WTC11 (cell line): ENCODE results near the gene M6PR. TPM values are rescaled to one million over a fixed set of nuclear protein-coding genes. Genes with fewer than 3 reads are reported as not detected.
"Not testable (repeated sequence)": the region's sequence is repeated elsewhere in the genome, so short reads cannot be mapped to it uniquely, and the experiment has no call there.

Source experiments
- ATAC-seq: fragments of 200-7000 bp; cut with Tn5 transposase; 2 replicates; pipeline ENCODE4 v1.10.0; 2021; ENCODE audit warnings: mild to moderate bottlenecking, moderate library complexity
- CTCF ChIA-PET: fragments of 300-600 bp; sonication (Branson Sonifier 250); formaldehyde crosslinking; loops from one replicate; lab custom pipeline; 2021; ENCODE audit warnings: antibody characterized with exemption; lab: Charles Lee
- POLR2A ChIA-PET: fragments of 350-600 bp; sonication (Branson Sonifier 250); formaldehyde crosslinking; loops from one replicate; lab custom pipeline; 2021; ENCODE audit warnings: antibody characterized with exemption; lab: Charles Lee
- DNase-seq: peaks from one replicate; pipeline ENCODE4 v3.0.0; 2021; ENCODE audit warnings: low spot score
- H3K27ac Mint-ChIP-seq: 2 replicates; pipeline ENCODE4 v1.8.0; 2021; ENCODE audit warnings: mixed read lengths
- H3K27me3 Mint-ChIP-seq: 2 replicates; pipeline ENCODE4 v1.8.0; 2021; ENCODE audit warnings: low read depth, mild to moderate bottlenecking, moderate library complexity, mixed read lengths
- H3K36me3 Mint-ChIP-seq: 2 replicates; pipeline ENCODE4 v1.8.0; 2021; ENCODE audit warnings: mixed read lengths
- H3K4me1 Mint-ChIP-seq: 2 replicates; pipeline ENCODE4 v1.8.0; 2022; ENCODE audit warnings: mixed read lengths
- H3K4me3 Mint-ChIP-seq: 2 replicates; pipeline ENCODE4 v1.8.0; 2021; ENCODE audit warnings: mild to moderate bottlenecking, moderate library complexity, mixed read lengths
- H3K9me3 Mint-ChIP-seq: 2 replicates; pipeline ENCODE4 v1.8.0; 2021; ENCODE audit warnings: mixed read lengths
- CBFB ChIP-seq: sonication (generic); formaldehyde crosslinking; IDR thresholded peaks from 2 replicates; pipeline ENCODE4 v1.8.1; 2022; ENCODE audit warnings: mild to moderate bottlenecking, low read depth, missing genetic modification reagents
- E2F1 ChIP-seq: sonication (generic); formaldehyde crosslinking; IDR thresholded peaks from 2 replicates; pipeline ENCODE4 v1.8.0; 2022; ENCODE audit warnings: mild to moderate bottlenecking, missing genetic modification reagents
- ETV6 ChIP-seq: sonication (generic); formaldehyde crosslinking; IDR thresholded peaks from 2 replicates; pipeline ENCODE4 v1.8.1; 2022; ENCODE audit warnings: mild to moderate bottlenecking, missing genetic modification reagents
- FOXP1 ChIP-seq: sonication (generic); formaldehyde crosslinking; IDR thresholded peaks from 2 replicates; pipeline ENCODE4 v1.8.0; 2022; ENCODE audit warnings: missing genetic modification reagents, mild to moderate bottlenecking, moderate library complexity, borderline replicate concordance
- HMGXB4 ChIP-seq: sonication (generic); formaldehyde crosslinking; IDR thresholded peaks from 2 replicates; pipeline ENCODE4 v1.8.1; 2023; ENCODE audit warnings: mild to moderate bottlenecking, moderate library complexity, missing genetic modification reagents
- IRF1 ChIP-seq: sonication (generic); formaldehyde crosslinking; IDR thresholded peaks from 2 replicates; pipeline ENCODE4 v1.8.0; 2023; ENCODE audit warnings: missing genetic modification reagents
- MAX ChIP-seq: sonication (generic); formaldehyde crosslinking; IDR thresholded peaks from 2 replicates; pipeline ENCODE4 v1.8.0; 2022; ENCODE audit warnings: mild to moderate bottlenecking, missing genetic modification reagents
- NFATC4 ChIP-seq: fragments of 250-450 bp; sonication (Bioruptor Pico); IDR thresholded peaks from 2 replicates; pipeline ENCODE4 v1.9.0; 2021; ENCODE audit warnings: mild to moderate bottlenecking
- NFYB ChIP-seq: sonication (generic); formaldehyde crosslinking; conservative IDR thresholded peaks from 2 replicates; pipeline ENCODE4 v1.8.0; 2022; ENCODE audit warnings: low read depth, missing genetic modification reagents
- NR1H2 ChIP-seq: sonication (generic); formaldehyde crosslinking; IDR thresholded peaks from 2 replicates; pipeline ENCODE4 v1.9.0; 2021; ENCODE audit warnings: mild to moderate bottlenecking, moderate library complexity, missing genetic modification reagents
- RELA ChIP-seq: sonication (generic); formaldehyde crosslinking; IDR thresholded peaks from 2 replicates; pipeline ENCODE4 v1.8.1; 2022; ENCODE audit warnings: missing genetic modification reagents, mild to moderate bottlenecking, borderline replicate concordance
- SMAD3 ChIP-seq: sonication (generic); formaldehyde crosslinking; IDR thresholded peaks from 2 replicates; pipeline ENCODE4 v1.8.0; 2022; ENCODE audit warnings: missing genetic modification reagents, mild to moderate bottlenecking, borderline replicate concordance
- SP1 ChIP-seq: sonication (generic); formaldehyde crosslinking; conservative IDR thresholded peaks from 2 replicates; pipeline ENCODE4 v1.8.1; 2022; ENCODE audit warnings: missing genetic modification reagents
- ZNF121 ChIP-seq: sonication (generic); formaldehyde crosslinking; IDR thresholded peaks from 2 replicates; pipeline ENCODE4 v1.8.0; 2023; ENCODE audit warnings: missing genetic modification reagents
- total RNA-seq: library from RNA; stranded (reverse); gene quantifications from 3 replicates; pipeline ENCODE4 v1.2.3, GENCODE V29; 2021
- TF ChIP-seq, protein P1 (sequence below): fragments of 250-450 bp; sonication (Bioruptor Pico); IDR thresholded peaks from 2 replicates; pipeline ENCODE4 v1.9.0; 2021; ENCODE audit warnings: moderate library complexity, mild to moderate bottlenecking, inconsistent platforms, borderline replicate concordance

The M6PR gene
- total RNA-seq, 1 experiment from 2014 or later = 139 TPM

- Mint-ChIP-seq H3K4me1 (peaks cover 42% of the 10 kb centered on the region), H3K4me3 (no peak overlapping the region), H3K27ac (no peak overlapping the region), H3K27me3 (no peaks in the 10 kb centered on the region), H3K36me3 (peaks cover 27% of the 10 kb centered on the region), H3K9me3 (no peaks in the 10 kb centered on the region)
- CTCF ChIA-PET = interaction anchor here (1.0 to 2.0 kb wide), 3 partner anchors 26 to 372 kb away, joined by 5 to 8 read pairs (median 6); no protein-coding TSS in a partner anchor
- ATAC-seq (no peak), DNase-seq (no peak)
- POLR2A ChIA-PET = no interaction called here
- TF ChIP-seq, protein P1, sequence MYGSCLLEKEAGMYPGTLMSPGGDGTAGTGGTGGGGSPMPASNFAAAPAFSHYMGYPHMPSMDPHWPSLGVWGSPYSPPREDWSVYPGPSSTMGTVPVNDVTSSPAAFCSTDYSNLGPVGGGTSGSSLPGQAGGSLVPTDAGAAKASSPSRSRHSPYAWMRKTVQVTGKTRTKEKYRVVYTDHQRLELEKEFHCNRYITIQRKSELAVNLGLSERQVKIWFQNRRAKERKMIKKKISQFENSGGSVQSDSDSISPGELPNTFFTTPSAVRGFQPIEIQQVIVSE (CRISPR knock-in tag) = no peak
- no peak for TF ChIP-seq NR1H2 (CRISPR knock-in tag)
- TF ChIP-seq ETV6 (CRISPR knock-in tag) = no peak
- no peak for TF ChIP-seq SP1 (CRISPR knock-in tag)
- TF ChIP-seq E2F1 (CRISPR knock-in tag) = no peak
- no peak for TF ChIP-seq RELA (CRISPR knock-in tag)
- no peak for TF ChIP-seq NFYB (CRISPR knock-in tag)
- TF ChIP-seq CBFB (CRISPR knock-in tag) = no peak
- TF ChIP-seq HMGXB4 (CRISPR knock-in tag) = no peak
- TF ChIP-seq FOXP1 (CRISPR knock-in tag) = no peak
Measured at GRCh38 chr12:8916154-8916553, 33.3 kb downstream of the M6PR start.

DNA sequence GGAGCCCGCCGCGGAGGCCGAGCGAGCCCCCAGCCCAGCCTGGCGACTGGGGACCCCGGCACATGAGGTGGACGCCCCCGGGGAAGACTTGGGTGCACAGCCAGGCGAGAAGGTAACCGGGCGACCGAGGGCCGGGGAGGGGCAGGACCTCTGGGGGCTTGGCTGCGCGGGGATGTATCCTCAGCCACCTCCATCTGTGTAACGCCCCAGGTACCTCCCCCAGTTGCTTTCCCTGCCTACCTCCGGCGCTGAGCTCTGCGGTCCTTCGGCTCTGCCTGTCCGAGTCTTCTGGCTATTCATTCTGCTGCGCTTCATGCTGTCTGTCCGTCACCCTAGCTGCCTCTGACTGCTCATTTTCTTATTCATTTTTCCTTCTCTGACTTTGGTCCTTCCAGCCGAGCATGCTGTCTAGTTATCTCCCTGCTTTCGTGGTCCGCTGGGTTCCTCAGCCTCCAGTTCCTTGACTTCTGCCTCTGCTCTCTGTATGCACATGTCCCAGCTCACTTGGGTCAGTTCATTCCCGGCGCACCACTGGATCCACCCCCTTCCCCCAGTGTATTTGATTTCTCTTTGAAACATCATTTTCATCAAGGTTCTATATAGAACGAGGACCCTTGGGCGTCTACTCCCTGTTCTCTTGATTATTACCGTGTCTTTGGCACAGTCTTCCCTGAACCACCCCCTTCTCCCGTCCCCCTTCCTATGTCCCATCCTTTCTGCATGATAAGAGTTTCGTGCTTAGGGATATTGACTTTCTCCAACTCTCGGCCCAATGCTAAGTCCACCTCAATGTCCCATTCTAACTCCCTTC, 34.5 kb downstream of the M6PR start:
- no peaks in the 10 kb centered on the region for H3K9me3 Mint-ChIP-seq
- H3K4me3 Mint-ChIP-seq = no peak overlapping the region
- POLR2A ChIA-PET = interaction anchor here (0.8 to 3.2 kb wide), 4 partner anchors 8 to 96 kb away, joined by 3 to 16 read pairs (median 4); partner anchors contain the start of gene M6PR
- CTCF ChIA-PET = interaction anchor here (0.7 to 4.7 kb wide), 7 partner anchors 25 to 371 kb away, joined by 3 to 28 read pairs (median 6); no protein-coding TSS in a partner anchor
- no peak overlapping the region for H3K27ac Mint-ChIP-seq
- ATAC-seq (peak; percentile 60), DNase-seq (peak; percentile 73)
- peaks cover 17% of the 10 kb centered on the region for H3K36me3 Mint-ChIP-seq
- TF ChIP-seq ETV6 (CRISPR knock-in tag) (0 out of 2 replicates have a peak, but pooled peaks have one; percentile 17), SMAD3 (CRISPR knock-in tag) (no peak), IRF1 (CRISPR knock-in tag) (0 out of 2 replicates have a peak, but pooled peaks have one; percentile 11), ZNF121 (CRISPR knock-in tag) (0 out of 2 replicates have a peak, but pooled peaks have one; percentile 9)
- peaks cover 48% of the 10 kb centered on the region for H3K4me1 Mint-ChIP-seq
- H3K27me3 Mint-ChIP-seq = no peaks in the 10 kb centered on the region

DNA sequence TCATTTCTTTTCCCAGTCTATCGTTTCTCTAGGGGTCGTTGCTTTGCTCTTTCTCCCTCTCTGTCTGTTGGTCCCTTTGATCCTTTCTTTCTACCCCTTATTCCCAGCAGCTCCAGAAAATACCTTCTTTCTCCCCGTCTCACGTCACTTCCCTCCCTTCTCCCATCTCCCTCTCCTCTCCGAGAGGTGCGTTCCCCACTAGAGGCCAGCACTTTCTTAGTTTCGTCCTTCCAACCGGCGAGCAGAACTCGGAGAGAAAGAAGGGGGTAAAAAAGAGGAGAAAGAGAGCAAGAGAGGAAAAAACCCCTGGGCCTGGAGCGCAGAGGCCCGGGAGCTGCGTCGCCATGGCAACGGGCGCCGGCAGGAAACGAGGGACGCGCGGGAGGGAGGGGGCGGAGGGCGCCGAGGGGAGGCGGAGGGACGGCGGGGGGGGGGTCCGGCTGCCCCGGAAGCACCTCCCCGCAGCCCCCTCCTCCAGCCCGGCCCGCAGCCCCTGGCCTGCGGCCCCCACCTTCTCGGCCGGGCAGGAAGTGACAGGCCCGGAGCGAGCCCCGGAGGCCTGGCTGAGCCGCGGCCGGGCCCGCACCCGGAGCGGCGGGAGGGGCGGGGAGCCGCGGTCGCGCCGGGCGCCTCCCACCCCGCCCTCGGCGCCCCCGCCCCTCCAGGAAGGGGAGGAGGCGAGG, 35.3 kb downstream of the M6PR start, which contains the start of gene PHC1:
Gene PHC1, plus strand, starts transcription at position 477 of the 683 bp plus-strand sequence. CDS start 3,169 bp downstream, outside the sequence.
- TF ChIP-seq MAX = peak; percentile 18; the same call in 1 of the 2 replicates
- 0 out of 2 replicates have a peak, but pooled peaks have one; percentile 28 for TF ChIP-seq NFATC4
- TF ChIP-seq, all 79 proteins: peak for 2; not testable (repeated sequence) for 77
- not testable (repeated sequence) for H3K9me3 Mint-ChIP-seq, H3K36me3 Mint-ChIP-seq, H3K27me3 Mint-ChIP-seq
- ATAC-seq = peak; percentile 73
- H3K4me3 Mint-ChIP-seq = peak within 1 kb of the TSS; percentile 91
- ChIA-PET CTCF (interaction anchor here (0.7 to 4.7 kb wide), 8 partner anchors 24 to 370 kb away, joined by 3 to 28 read pairs (median 6); partner anchors contain the start of gene M6PR), POLR2A (interaction anchor here (0.8 to 3.2 kb wide), 5 partner anchors 9 to 217 kb away, joined by 3 to 16 read pairs (median 4); partner anchors contain the start of genes M6PR and RIMKLB)
- peak within 1 kb of the TSS; percentile 99 for H3K27ac Mint-ChIP-seq
- peak; percentile 89 for DNase-seq
- H3K4me1 Mint-ChIP-seq = peaks cover 47% of the 10 kb centered on the region
